SK-N-MC (cell line): ENCODE results near the gene CD63.
A peak's percentile ranks its signal among the peaks of the same experiment; 100 is the strongest.

Source experiments
- DNase-seq: peaks from one replicate; pipeline ENCODE4 v3.0.0-alpha.2; 2011; ENCODE audit warnings: low read depth, low spot score
- H3K27ac ChIP-seq: fragments of 200-600 bp; sonication (generic); 2 replicates; pipeline ENCODE4 v1.5.1; 2016; ENCODE audit warnings: mixed run types
- H3K36me3 ChIP-seq: fragments of 200-600 bp; sonication (generic); 2 replicates; pipeline ENCODE4 v1.6.1; 2017; ENCODE audit warnings: antibody characterized with exemption, low read length, mixed read lengths; ENCODE audit not compliant: insufficient read depth
- H3K4me3 ChIP-seq: fragments of 200-600 bp; sonication (generic); 2 replicates; pipeline ENCODE4 v1.5.1; 2016
- H3K9ac ChIP-seq: fragments of 200-600 bp; sonication (generic); 2 replicates; pipeline ENCODE4 v1.8.0; 2017; ENCODE audit warnings: mixed run types, mixed read lengths; ENCODE audit not compliant: insufficient read length
- H3K9me3 ChIP-seq: fragments of 200-600 bp; sonication (generic); 2 replicates; pipeline ENCODE4 v1.6.1; 2017; ENCODE audit warnings: low read depth, mild to moderate bottlenecking, antibody characterized with exemption, low read length, moderate library complexity, mixed read lengths
- EZH2 ChIP-seq: fragments of 200-600 bp; sonication (generic); IDR thresholded peaks from one replicate; pipeline ENCODE4 v1.6.1; 2017; ENCODE audit warnings: antibody characterized with exemption
- FOXP2 ChIP-seq: optimal IDR thresholded peaks from 2 replicates; pipeline ENCODE3; 2011; ENCODE audit warnings: mild to moderate bottlenecking, moderate library complexity; ENCODE audit not compliant: insufficient read depth; ENCODE audit errors: extremely low read length, control extremely low read depth
- POLR2AphosphoS5 ChIP-seq: IDR thresholded peaks from 2 replicates; pipeline ENCODE4 v1.6.1; 2012; ENCODE audit warnings: mild to moderate bottlenecking, low read depth, low read length, borderline replicate concordance

Gene CD63

GRCh38 chr12:55755246-55755645 is 26.4 kb upstream of the CD63 start:
- H3K9ac ChIP-seq = no peak overlapping the region
- no peak for DNase-seq
- no peak overlapping the region for H3K4me3 ChIP-seq
- peak overlapping the region; percentile 44; the same call in 1 of the 2 replicates for H3K27ac ChIP-seq
- H3K9me3 ChIP-seq = no peaks in the 10 kb centered on the region
- TF ChIP-seq POLR2AphosphoS5 (no peak), EZH2 (no peak), FOXP2 (no peak)
- H3K36me3 ChIP-seq = peaks cover 95% of the 10 kb centered on the region

DNA sequence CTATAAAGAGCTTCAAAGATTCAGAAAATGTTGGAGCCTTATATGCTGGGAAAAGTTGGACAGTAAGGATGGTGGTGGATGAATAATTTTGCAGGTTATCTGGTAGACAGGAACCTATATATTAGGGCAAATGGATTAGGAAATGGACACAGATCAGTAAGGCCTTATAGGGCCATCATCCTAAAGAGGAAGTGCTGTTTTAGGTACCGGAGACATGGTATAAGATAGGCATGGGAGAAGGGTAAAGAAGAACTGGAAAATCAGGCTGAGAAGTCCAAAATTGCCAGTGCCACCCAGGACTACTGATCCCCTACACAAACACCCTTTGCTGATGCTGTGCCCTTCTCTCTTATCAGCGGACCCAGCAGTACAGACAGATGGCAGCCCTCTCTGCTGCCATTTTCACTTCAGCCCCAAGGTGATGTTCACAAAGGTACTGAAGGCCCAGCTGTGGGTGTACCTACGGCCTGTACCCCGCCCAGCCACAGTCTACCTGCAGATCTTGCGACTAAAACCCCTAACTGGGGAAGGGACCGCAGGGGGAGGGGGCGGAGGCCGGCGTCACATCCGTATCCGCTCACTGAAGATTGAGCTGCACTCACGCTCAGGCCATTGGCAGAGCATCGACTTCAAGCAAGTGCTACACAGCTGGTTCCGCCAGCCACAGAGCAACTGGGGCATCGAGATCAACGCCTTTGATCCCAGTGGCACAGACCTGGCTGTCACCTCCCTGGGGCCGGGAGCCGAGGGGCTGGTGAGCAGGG is 19.6 kb upstream of the CD63 start:
- H3K9me3 ChIP-seq = no peaks in the 10 kb centered on the region
- H3K4me3 ChIP-seq = no peak overlapping the region
- peaks cover 54% of the 10 kb centered on the region for H3K36me3 ChIP-seq
- TF ChIP-seq EZH2 = no peak
- TF ChIP-seq POLR2AphosphoS5 = no peak
- no peak for TF ChIP-seq FOXP2
- H3K27ac ChIP-seq = no peak overlapping the region
- DNase-seq = no peak
- H3K9ac ChIP-seq = no peak overlapping the region

DNA sequence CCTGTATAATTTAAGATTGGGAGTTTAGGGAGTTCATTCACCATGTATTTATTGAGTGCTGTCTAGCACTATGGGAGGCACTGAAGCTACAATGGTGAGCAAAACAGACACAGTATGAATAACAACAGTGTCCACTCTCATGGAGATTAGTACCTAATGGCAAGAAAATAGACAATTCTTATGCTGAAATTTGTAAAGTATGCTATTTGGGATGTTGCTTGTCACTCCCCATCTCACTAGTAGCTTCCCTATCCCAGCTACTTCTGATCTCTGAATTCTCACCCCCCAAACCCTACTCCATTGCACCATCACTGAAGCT is 18.1 kb upstream of the CD63 start:
- no peak overlapping the region for H3K4me3 ChIP-seq
- peaks cover 38% of the 10 kb centered on the region for H3K36me3 ChIP-seq
- no peaks in the 10 kb centered on the region for H3K9me3 ChIP-seq
- no peak overlapping the region for H3K9ac ChIP-seq
- no peak for DNase-seq
- H3K27ac ChIP-seq = peak overlapping the region; percentile 39; the same call in 1 of the 2 replicates
- TF ChIP-seq FOXP2 = no peak
- TF ChIP-seq POLR2AphosphoS5 = no peak
- TF ChIP-seq EZH2 = no peak

GRCh38 chr12:55746174-55746912 is 17.5 kb upstream of the CD63 start:
- peak overlapping the region; percentile 97 for H3K4me3 ChIP-seq
- DNase-seq = no peak

GRCh38 chr12:55745361-55746173 is 16.8 kb upstream of the CD63 start:
- DNase-seq = peak; percentile 83
- peaks cover 26% of the 10 kb centered on the region; the same call in 1 of the 2 replicates for H3K36me3 ChIP-seq
- no peaks in the 10 kb centered on the region for H3K9me3 ChIP-seq
- no peak for TF ChIP-seq FOXP2
- TF ChIP-seq EZH2 = no peak
- TF ChIP-seq POLR2AphosphoS5 = no peak
- peak overlapping the region; percentile 97 for H3K4me3 ChIP-seq
- peak overlapping the region; percentile 76 for H3K27ac ChIP-seq
- peak overlapping the region; percentile 38 for H3K9ac ChIP-seq

More at GRCh38 chr12:55746174-55746912, 17.5 kb upstream of the CD63 start:
- peaks cover 33% of the 10 kb centered on the region for H3K36me3 ChIP-seq
- H3K9ac ChIP-seq = no peak overlapping the region
- no peak for TF ChIP-seq POLR2AphosphoS5
- TF ChIP-seq EZH2 = no peak
- no peak for TF ChIP-seq FOXP2
- no peaks in the 10 kb centered on the region for H3K9me3 ChIP-seq
- H3K27ac ChIP-seq = peak overlapping the region; percentile 39; the same call in 1 of the 2 replicates

DNA sequence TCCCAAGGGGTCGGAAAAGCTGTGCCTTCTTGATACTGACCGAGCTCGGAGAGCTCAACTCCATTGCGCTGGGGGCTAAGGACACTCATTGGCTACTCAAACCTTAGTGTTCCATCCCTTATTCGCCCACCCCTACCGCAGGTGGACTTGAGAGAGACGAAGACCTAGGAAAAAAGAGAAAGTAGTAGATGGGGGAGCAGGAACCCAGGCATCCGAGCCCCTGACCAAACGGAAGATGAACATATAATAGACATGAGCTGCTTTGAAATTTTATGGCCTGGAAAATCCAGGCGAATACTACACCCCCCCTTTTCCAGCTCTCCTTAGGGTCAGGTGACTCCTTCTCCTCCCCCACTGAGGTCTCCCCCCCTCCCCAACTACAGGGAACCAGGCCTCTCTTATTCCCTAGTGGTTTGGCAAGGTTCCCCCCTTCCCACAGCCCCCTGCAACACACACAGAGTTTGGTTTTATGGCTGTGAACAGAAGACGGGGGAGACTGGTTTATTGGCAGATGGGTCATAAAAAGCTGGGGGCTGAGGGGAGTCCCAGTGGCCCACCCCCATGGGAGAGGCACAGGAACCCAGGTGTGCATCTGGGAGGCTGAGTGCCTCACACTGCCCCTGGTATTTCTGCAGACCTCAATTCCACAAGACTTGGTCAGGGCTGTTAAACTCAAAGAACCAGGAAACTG is 15.7 kb upstream of the CD63 start:
- H3K4me3 ChIP-seq = peak overlapping the region; percentile 97
- H3K27ac ChIP-seq = peak overlapping the region; percentile 76
- peak overlapping the region; percentile 38 for H3K9ac ChIP-seq
- peak; percentile 6; the same call in 1 of the 2 replicates for TF ChIP-seq POLR2AphosphoS5
- no peak for TF ChIP-seq FOXP2
- DNase-seq = no peak
- no peaks in the 10 kb centered on the region for H3K9me3 ChIP-seq
- peaks cover 16% of the 10 kb centered on the region; the same call in 1 of the 2 replicates for H3K36me3 ChIP-seq

- Histone ChIP-seq H3K9me3 (no peaks in the 10 kb centered on the region), H3K4me3 (peak overlapping the region; percentile 97), H3K9ac (peak overlapping the region; percentile 38), H3K27ac (no peak overlapping the region), H3K36me3 (peaks cover 9% of the 10 kb centered on the region; the same call in 1 of the 2 replicates)
- DNase-seq = no peak
- TF ChIP-seq FOXP2 = no peak
- no peak for TF ChIP-seq POLR2AphosphoS5
- TF ChIP-seq EZH2 = no peak
Measured at GRCh38 chr12:55743406-55744339, 14.9 kb upstream of the CD63 start.
